ENCODE measurements around the gene MEIS1. TPM values are rescaled to one million over a fixed set of nuclear protein-coding genes. Genes with fewer than 3 reads are reported as not detected.

Gene MEIS1
- total and polyA plus RNA-seq, 2 donors from 2014 or later, result 7.3 to 36.7 TPM

- FAIRE-seq (no peak), DNase-seq (no peak)
- Histone ChIP-seq H3K9me3 (ENCODE audit: control insufficient read depth in 2 of 3, insufficient read depth in 1 of 3, low read length in 3 of 3) (no peaks in the 10 kb centered on the region), H3K4me3 (ENCODE audit: low read length in 3 of 3) (no peak overlapping the region), H3K36me3 (ENCODE audit: control insufficient read depth in 2 of 3, insufficient read depth in 3 of 3, low read length in 3 of 3) (no peaks in the 10 kb centered on the region), H3K9ac (ENCODE audit: low read length in 3 of 3) (no peak overlapping the region), H3K4me1 (ENCODE audit: control insufficient read depth in 2 of 3, insufficient read depth in 2 of 3, low read depth in 1 of 3, low read length in 3 of 3) (peaks cover 0 to 2% (median 0%) of the 10 kb centered on the region in 3 donors), H3K27ac (ENCODE audit: low read depth in 2 of 2, low read length in 2 of 2) (no peak overlapping the region), H3K27me3 (ENCODE audit: control insufficient read depth, insufficient read depth, low read length) (no peaks in the 10 kb centered on the region)
- no peak for TF ChIP-seq CTCF (IDR thresholded peaks at IDR 0.05; ENCODE audit: borderline replicate concordance, extremely low read depth, insufficient read depth)
- intact Hi-C loops (cut with DNase I), result no loop called here
Observed at GRCh38 chr2:66498289-66498975, 63.5 kb downstream of the MEIS1 start.

GRCh38 chr2:66501267-66501666 lies 66.3 kb downstream of the MEIS1 start:
- no peak for TF ChIP-seq CTCF (IDR thresholded peaks at IDR 0.05; ENCODE audit: borderline replicate concordance, extremely low read depth, insufficient read depth)
- Histone ChIP-seq H3K4me1 (ENCODE audit: control insufficient read depth in 2 of 3, insufficient read depth in 2 of 3, low read depth in 1 of 3, low read length in 3 of 3) (peaks cover 0 to 4% (median 0%) of the 10 kb centered on the region in 3 donors), H3K4me3 (ENCODE audit: low read length in 3 of 3) (no peak overlapping the region), H3K9me3 (ENCODE audit: control insufficient read depth in 2 of 3, insufficient read depth in 1 of 3, low read length in 3 of 3) (no peaks in the 10 kb centered on the region), H3K36me3 (ENCODE audit: control insufficient read depth in 2 of 3, insufficient read depth in 3 of 3, low read length in 3 of 3) (no peaks in the 10 kb centered on the region), H3K9ac (ENCODE audit: low read length in 3 of 3) (no peak overlapping the region), H3K27ac (ENCODE audit: low read depth in 2 of 2, low read length in 2 of 2) (no peak overlapping the region), H3K27me3 (ENCODE audit: control insufficient read depth, insufficient read depth, low read length) (no peaks in the 10 kb centered on the region)
- DNase-seq (no peak), FAIRE-seq (no peak)
- intact Hi-C loops (cut with DNase I), result no loop called here

GRCh38 chr2:66506265-66506664 lies 71.3 kb downstream of the MEIS1 start:
- no peak for DNase-seq
- Histone ChIP-seq H3K4me3 (ENCODE audit: low read length in 3 of 3) (no peak overlapping the region), H3K27ac (ENCODE audit: low read depth in 2 of 2, low read length in 2 of 2) (no peak overlapping the region), H3K9me3 (ENCODE audit: control insufficient read depth in 2 of 3, insufficient read depth in 1 of 3, low read length in 3 of 3) (no peaks in the 10 kb centered on the region), H3K9ac (ENCODE audit: low read length in 3 of 3) (no peak overlapping the region), H3K27me3 (ENCODE audit: control insufficient read depth, insufficient read depth, low read length) (no peaks in the 10 kb centered on the region), H3K4me1 (ENCODE audit: control insufficient read depth in 2 of 3, insufficient read depth in 2 of 3, low read depth in 1 of 3, low read length in 3 of 3) (peaks cover 0 to 4% (median 2%) of the 10 kb centered on the region in 3 donors), H3K36me3 (ENCODE audit: control insufficient read depth in 2 of 3, insufficient read depth in 3 of 3, low read length in 3 of 3) (no peaks in the 10 kb centered on the region)
- intact Hi-C loops (cut with DNase I), result no loop called here
- no peak for TF ChIP-seq CTCF (IDR thresholded peaks at IDR 0.05; ENCODE audit: borderline replicate concordance, extremely low read depth, insufficient read depth)
- no peak for FAIRE-seq

Measured in kidney (tissue), 14 donors.